ENCODE measurements around the gene APH1A.
"Not testable (repeated sequence)": the region's sequence is repeated elsewhere in the genome, so short reads cannot be mapped to it uniquely, and the experiment has no call there.

The APH1A gene

DNA sequence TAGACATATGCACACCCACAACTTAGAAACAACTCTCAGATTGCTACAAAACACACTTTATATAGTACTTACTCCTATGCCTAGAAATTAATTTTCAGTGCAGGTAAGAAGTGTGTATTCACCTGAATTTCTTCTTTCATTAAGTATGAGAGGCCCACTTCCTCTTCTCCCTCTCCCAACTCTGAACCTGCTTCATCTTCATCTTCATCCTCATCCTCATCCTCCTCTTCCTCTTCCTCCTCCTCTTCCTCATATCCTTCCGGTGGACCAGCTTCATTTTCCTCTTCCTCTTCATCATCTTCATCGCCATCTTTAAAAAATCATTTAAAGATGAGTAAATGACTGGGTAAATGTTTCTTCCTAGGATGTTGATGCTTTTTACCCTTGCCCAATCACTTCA lies 42.3 kb downstream of the APH1A start:
- H3K4me2 ChIP-seq (ENCODE audit: low read length): no peak overlapping the region
- H3K4me3 ChIP-seq (ENCODE audit: low read length): no peak overlapping the region
- no peaks in the 10 kb centered on the region for H3K9me3 ChIP-seq (replicated peaks; ENCODE audit: low read length)
- H3K4me1 ChIP-seq (ENCODE audit: control insufficient read depth, insufficient read depth, low read length): no peaks in the 10 kb centered on the region
- H3K27me3 ChIP-seq (ENCODE audit: control insufficient read depth, insufficient read depth, low read length): no peaks in the 10 kb centered on the region
- peaks cover 43% of the 10 kb centered on the region for H3K36me3 ChIP-seq (ENCODE audit: insufficient read depth, low read length)
- no peak overlapping the region for H3K9ac ChIP-seq (ENCODE audit: low read depth, low read length)

DNA sequence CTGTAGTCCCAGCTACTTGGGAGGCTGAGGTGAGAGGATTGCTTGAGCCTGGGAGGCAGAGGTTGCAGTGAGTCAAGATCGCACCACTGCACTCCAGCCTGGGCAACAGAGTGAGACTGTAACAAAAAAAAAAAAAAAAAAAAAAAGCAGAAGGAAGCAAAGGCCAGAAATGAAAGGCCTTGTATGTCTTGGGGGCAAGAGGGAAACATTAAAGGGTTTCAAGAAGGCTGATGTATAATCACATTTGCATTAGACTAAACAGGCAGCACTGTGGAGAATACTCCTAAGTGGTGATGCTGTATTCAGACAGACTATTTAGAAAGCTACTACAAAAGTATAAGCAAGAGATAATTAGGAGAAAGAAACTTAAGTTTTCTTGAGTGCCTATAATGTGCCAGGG lies 43.3 kb downstream of the APH1A start:
- no peaks in the 10 kb centered on the region for H3K9me3 ChIP-seq (replicated peaks; ENCODE audit: low read length)
- H3K4me1 ChIP-seq (ENCODE audit: control insufficient read depth, insufficient read depth, low read length): no peaks in the 10 kb centered on the region
- no peaks in the 10 kb centered on the region for H3K27me3 ChIP-seq (ENCODE audit: control insufficient read depth, insufficient read depth, low read length)
- H3K4me2 ChIP-seq (ENCODE audit: low read length): no peak overlapping the region
- no peak overlapping the region for H3K4me3 ChIP-seq (ENCODE audit: low read length)
- H3K36me3 ChIP-seq (ENCODE audit: insufficient read depth, low read length): peaks cover 47% of the 10 kb centered on the region
- H3K9ac ChIP-seq (ENCODE audit: low read depth, low read length): no peak overlapping the region

DNA sequence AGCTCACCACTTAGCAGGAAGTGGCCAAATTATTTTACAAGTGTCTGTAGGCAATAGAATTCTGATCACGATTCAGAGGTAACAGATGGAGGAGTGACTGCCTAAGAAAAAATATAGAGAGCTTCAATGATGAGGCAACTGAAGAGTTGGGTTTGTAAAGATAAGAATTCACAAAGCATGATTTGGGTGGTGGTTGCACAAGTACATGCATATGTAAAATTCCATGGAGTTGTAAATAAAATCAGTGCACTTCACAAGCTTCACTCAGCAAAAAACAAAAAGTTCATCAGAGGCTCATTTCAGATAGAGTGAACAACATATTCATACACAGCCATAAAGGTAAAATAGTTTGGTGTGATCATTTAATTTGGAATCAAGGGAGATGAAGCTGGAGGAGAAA lies 43.8 kb downstream of the APH1A start:
- Histone ChIP-seq H3K9ac (ENCODE audit: low read depth, low read length) (no peak overlapping the region), H3K9me3 (replicated peaks; ENCODE audit: low read length) (no peaks in the 10 kb centered on the region), H3K27me3 (ENCODE audit: control insufficient read depth, insufficient read depth, low read length) (no peaks in the 10 kb centered on the region), H3K4me1 (ENCODE audit: control insufficient read depth, insufficient read depth, low read length) (no peaks in the 10 kb centered on the region), H3K4me2 (ENCODE audit: low read length) (no peak overlapping the region), H3K36me3 (ENCODE audit: insufficient read depth, low read length) (peaks cover 52% of the 10 kb centered on the region), H3K4me3 (ENCODE audit: low read length) (no peak overlapping the region)

DNA sequence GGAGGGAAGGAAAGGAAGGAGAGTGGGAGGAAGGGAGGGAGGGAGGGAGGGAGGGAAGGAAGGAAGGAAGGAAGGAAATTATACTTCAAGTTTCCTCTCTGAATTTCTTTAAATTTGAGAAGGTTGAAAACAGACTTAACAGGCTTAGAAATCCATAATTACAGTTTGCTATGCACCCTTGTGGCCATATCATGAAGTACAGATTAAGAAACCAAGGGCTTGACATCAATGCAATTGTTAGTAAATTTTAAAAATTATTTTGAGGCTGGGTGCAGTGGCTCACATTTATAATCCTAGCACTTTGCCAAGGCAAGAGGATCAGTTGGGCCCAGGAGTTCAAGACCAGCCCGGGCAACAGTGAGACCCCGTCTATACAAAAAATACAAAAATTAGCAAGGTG lies 47.3 kb downstream of the APH1A start:
- Histone ChIP-seq H3K4me2 (ENCODE audit: low read length) (no peak overlapping the region), H3K4me3 (ENCODE audit: low read length) (no peak overlapping the region), H3K9me3 (replicated peaks; ENCODE audit: low read length) (no peaks in the 10 kb centered on the region), H3K27me3 (ENCODE audit: control insufficient read depth, insufficient read depth, low read length) (no peaks in the 10 kb centered on the region), H3K36me3 (ENCODE audit: insufficient read depth, low read length) (peaks cover 41% of the 10 kb centered on the region), H3K4me1 (ENCODE audit: control insufficient read depth, insufficient read depth, low read length) (no peaks in the 10 kb centered on the region), H3K9ac (ENCODE audit: low read depth, low read length) (no peak overlapping the region)

DNA sequence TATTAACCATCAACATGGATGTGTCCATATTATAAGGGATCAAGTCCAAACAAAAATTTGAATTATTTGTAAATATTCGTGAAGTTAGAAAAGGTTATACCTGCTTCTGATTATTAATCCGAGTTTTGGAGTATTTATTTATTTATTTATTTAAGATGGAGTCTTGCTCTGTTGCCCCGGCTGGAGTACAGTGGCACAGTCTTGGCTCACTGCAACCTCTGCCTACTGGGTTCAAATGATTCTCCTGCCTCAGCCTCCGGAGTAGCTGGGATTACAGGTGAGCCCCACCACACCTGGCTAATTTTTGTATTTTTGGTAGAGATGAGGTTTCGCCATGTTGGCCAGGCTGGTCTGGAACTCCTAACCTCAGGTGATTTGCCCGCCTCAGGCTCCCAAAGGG lies 53.0 kb downstream of the APH1A start:
- H3K4me2 ChIP-seq (ENCODE audit: low read length); H3K9ac ChIP-seq (ENCODE audit: low read depth, low read length); H3K9me3 ChIP-seq (replicated peaks; ENCODE audit: low read length); H3K27me3 ChIP-seq (ENCODE audit: control insufficient read depth, insufficient read depth, low read length); H3K4me1 ChIP-seq (ENCODE audit: control insufficient read depth, insufficient read depth, low read length); H3K4me3 ChIP-seq (ENCODE audit: low read length): not testable (repeated sequence)
- H3K36me3 ChIP-seq (ENCODE audit: insufficient read depth, low read length): peaks cover 17% of the 10 kb centered on the region

Small RNAs within 50 kb of the gene (small RNA-seq; reads per million reads assigned to genes)
- gene RNU2-17P: 263 reads per million, percentile 98 among the genes with 10 or more reads in this experiment

Measured in skeletal muscle satellite cell (primary cell).